WTC11 (cell line): ENCODE data around the gene IFI6.

Experiments
- CREB1 ChIP-seq: sonication (generic); formaldehyde crosslinking; IDR thresholded peaks from 2 replicates; pipeline ENCODE4 v1.8.0; 2023; ENCODE audit warnings: mild to moderate bottlenecking, missing genetic modification reagents
- E2F1 ChIP-seq: sonication (generic); formaldehyde crosslinking; IDR thresholded peaks from 2 replicates; pipeline ENCODE4 v1.8.0; 2022; ENCODE audit warnings: mild to moderate bottlenecking, missing genetic modification reagents
- E2F5 ChIP-seq: sonication (generic); formaldehyde crosslinking; IDR thresholded peaks from 2 replicates; pipeline ENCODE4 v1.8.1; 2022; ENCODE audit warnings: mild to moderate bottlenecking, moderate library complexity, missing genetic modification reagents
- KAT7 ChIP-seq: sonication (generic); formaldehyde crosslinking; IDR thresholded peaks from 2 replicates; pipeline ENCODE4 v1.8.1; 2023; ENCODE audit warnings: missing genetic modification reagents, mild to moderate bottlenecking, borderline replicate concordance
- NR1H2 ChIP-seq: sonication (generic); formaldehyde crosslinking; IDR thresholded peaks from 2 replicates; pipeline ENCODE4 v1.9.0; 2021; ENCODE audit warnings: mild to moderate bottlenecking, moderate library complexity, missing genetic modification reagents
- NR2C2 ChIP-seq: sonication (generic); formaldehyde crosslinking; IDR thresholded peaks from 2 replicates; pipeline ENCODE4 v1.8.0; 2022; ENCODE audit warnings: mild to moderate bottlenecking, missing genetic modification reagents
- STAT6 ChIP-seq: sonication (generic); formaldehyde crosslinking; conservative IDR thresholded peaks from 2 replicates; pipeline ENCODE4 v1.8.1; 2023; ENCODE audit warnings: mild to moderate bottlenecking, low read depth, missing genetic modification reagents, moderate library complexity
- ZNF121 ChIP-seq: sonication (generic); formaldehyde crosslinking; IDR thresholded peaks from 2 replicates; pipeline ENCODE4 v1.8.0; 2023; ENCODE audit warnings: missing genetic modification reagents
- ZNF138 ChIP-seq: sonication (generic); formaldehyde crosslinking; conservative IDR thresholded peaks from 2 replicates; pipeline ENCODE4 v1.8.1; 2022; ENCODE audit warnings: mild to moderate bottlenecking, moderate library complexity, missing genetic modification reagents
- ZNF416 ChIP-seq: fragments of 250-450 bp; sonication (Bioruptor Pico); IDR thresholded peaks from 2 replicates; pipeline ENCODE4 v1.9.0; 2021; ENCODE audit warnings: mild to moderate bottlenecking, inconsistent platforms
- TF ChIP-seq, protein P1 (sequence below): fragments of 200-600 bp; IDR thresholded peaks from 2 replicates; pipeline ENCODE4 v1.8.0; 2022; ENCODE audit warnings: antibody characterized with exemption

DNA sequence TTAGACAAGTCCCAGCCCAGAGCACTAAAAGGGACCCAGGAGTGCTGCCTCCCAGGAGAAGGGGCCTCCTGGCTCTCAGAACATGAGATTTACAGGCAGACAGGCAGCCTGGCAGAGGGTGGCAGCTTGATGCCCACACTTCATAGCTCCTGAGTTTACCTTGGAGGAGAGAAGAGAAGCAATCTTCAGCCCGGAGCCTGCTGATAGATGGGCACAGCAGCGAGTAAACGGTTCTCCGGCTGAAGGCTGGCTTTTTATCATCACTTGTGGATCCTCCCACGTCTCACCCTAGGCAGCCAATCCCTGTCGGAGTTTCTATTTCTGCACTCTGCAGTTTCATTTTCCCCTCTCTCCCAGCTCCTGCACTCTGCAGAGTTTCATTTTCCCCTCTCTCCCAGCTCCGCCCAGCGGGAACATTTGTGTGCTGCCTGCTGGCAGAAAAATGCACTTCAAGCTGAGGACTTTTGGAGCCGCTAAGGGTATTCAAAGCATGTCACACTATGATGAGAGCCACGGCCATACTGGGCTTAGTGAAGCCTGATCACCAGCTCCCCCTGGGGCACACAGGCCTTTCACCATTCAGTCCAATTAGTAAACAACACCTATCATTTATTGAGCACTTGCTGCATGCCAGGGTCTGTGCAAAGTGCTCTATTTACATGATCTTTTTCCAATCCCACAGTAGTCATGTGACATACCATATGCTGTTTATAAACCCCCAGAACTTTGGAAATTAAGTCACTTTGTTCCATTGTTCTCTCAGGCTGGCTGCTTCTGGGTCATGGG, at the start of gene IFI6:
- TF ChIP-seq, protein P1, sequence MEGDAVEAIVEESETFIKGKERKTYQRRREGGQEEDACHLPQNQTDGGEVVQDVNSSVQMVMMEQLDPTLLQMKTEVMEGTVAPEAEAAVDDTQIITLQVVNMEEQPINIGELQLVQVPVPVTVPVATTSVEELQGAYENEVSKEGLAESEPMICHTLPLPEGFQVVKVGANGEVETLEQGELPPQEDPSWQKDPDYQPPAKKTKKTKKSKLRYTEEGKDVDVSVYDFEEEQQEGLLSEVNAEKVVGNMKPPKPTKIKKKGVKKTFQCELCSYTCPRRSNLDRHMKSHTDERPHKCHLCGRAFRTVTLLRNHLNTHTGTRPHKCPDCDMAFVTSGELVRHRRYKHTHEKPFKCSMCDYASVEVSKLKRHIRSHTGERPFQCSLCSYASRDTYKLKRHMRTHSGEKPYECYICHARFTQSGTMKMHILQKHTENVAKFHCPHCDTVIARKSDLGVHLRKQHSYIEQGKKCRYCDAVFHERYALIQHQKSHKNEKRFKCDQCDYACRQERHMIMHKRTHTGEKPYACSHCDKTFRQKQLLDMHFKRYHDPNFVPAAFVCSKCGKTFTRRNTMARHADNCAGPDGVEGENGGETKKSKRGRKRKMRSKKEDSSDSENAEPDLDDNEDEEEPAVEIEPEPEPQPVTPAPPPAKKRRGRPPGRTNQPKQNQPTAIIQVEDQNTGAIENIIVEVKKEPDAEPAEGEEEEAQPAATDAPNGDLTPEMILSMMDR: no peak
- TF ChIP-seq CREB1 (CRISPR knock-in tag): no peak
- no peak for TF ChIP-seq E2F5 (CRISPR knock-in tag)
- TF ChIP-seq ZNF121: no peak
- TF ChIP-seq ZNF416 (CRISPR knock-in tag): no peak
- TF ChIP-seq NR1H2 (CRISPR knock-in tag): no peak
- TF ChIP-seq STAT6: no peak
- TF ChIP-seq KAT7 (CRISPR knock-in tag): no peak
- TF ChIP-seq ZNF138 (CRISPR knock-in tag): no peak
- no peak for TF ChIP-seq E2F1 (CRISPR knock-in tag)
- TF ChIP-seq NR2C2: no peak
